Neural progenitor cell (in vitro differentiated cells): ENCODE data around the gene SMIM15. TPM values are rescaled to one million over a fixed set of nuclear protein-coding genes. Genes with fewer than 3 reads are reported as not detected.

Experiments
- DNase-seq: peaks from one replicate; pipeline ENCODE4 v3.0.0-alpha.2; 2016; ENCODE audit warnings: low spot score
- H2AFZ ChIP-seq: fragments of 200-600 bp; sonication (generic); replicated peaks from 2 replicates; pipeline ENCODE4 v1.6.1; 2016; ENCODE audit warnings: antibody characterized with exemption
- H3F3A ChIP-seq: fragments of 200-600 bp; sonication (generic); 2 replicates; pipeline ENCODE4 v1.6.1; 2016; ENCODE audit warnings: antibody characterized with exemption, low read depth
- H3K27ac ChIP-seq: fragments of 200-600 bp; sonication (generic); 2 replicates; pipeline ENCODE4 v1.5.1; 2016; ENCODE audit warnings: mild to moderate bottlenecking
- H3K27me3 ChIP-seq: fragments of 200-600 bp; sonication (generic); 2 replicates; pipeline ENCODE4 v1.6.1; 2016; ENCODE audit warnings: mild to moderate bottlenecking, moderate library complexity
- H3K36me3 ChIP-seq: fragments of 200-600 bp; sonication (generic); 2 replicates; pipeline ENCODE4 v1.5.1; 2016
- H3K4me1 ChIP-seq: fragments of 200-600 bp; sonication (generic); 2 replicates; pipeline ENCODE4 v1.6.1; 2016; ENCODE audit warnings: mixed run types
- H3K4me2 ChIP-seq: fragments of 200-600 bp; sonication (generic); 2 replicates; pipeline ENCODE4 v1.6.1; 2016
- H3K4me3 ChIP-seq: fragments of 200-600 bp; sonication (generic); 2 replicates; pipeline ENCODE4 v1.5.1; 2016
- H3K79me2 ChIP-seq: fragments of 200-600 bp; sonication (generic); 2 replicates; pipeline ENCODE4 v1.6.1; 2016; ENCODE audit warnings: low read depth
- H3K9ac ChIP-seq: fragments of 200-600 bp; sonication (generic); 2 replicates; pipeline ENCODE4 v1.6.1; 2016
- H3K9me3 ChIP-seq: fragments of 200-600 bp; sonication (generic); 2 replicates; pipeline ENCODE4 v1.5.1; 2016; ENCODE audit warnings: low read depth
- H4K20me1 ChIP-seq: fragments of 200-600 bp; sonication (generic); 2 replicates; pipeline ENCODE4 v1.6.1; 2016; ENCODE audit warnings: low read depth
- H3K27ac Mint-ChIP-seq: 3 replicates; pipeline ENCODE4 v1.8.0; 2021; ENCODE audit warnings: mixed read lengths
- H3K27me3 Mint-ChIP-seq: 2 replicates; pipeline ENCODE4 v1.8.0; 2022; ENCODE audit warnings: low read depth, mild to moderate bottlenecking, inconsistent platforms, moderate library complexity, mixed read lengths; ENCODE audit not compliant: insufficient read depth
- H3K36me3 Mint-ChIP-seq: 3 replicates; pipeline ENCODE4 v1.8.0; 2021; ENCODE audit warnings: mixed read lengths
- H3K4me1 Mint-ChIP-seq: 3 replicates; pipeline ENCODE4 v1.8.0; 2021; ENCODE audit warnings: mixed read lengths
- H3K4me3 Mint-ChIP-seq: 3 replicates; pipeline ENCODE4 v1.8.0; 2021; ENCODE audit warnings: mild to moderate bottlenecking, moderate library complexity, mixed read lengths
- H3K9me3 Mint-ChIP-seq: 3 replicates; pipeline ENCODE4 v1.8.0; 2020; ENCODE audit warnings: mixed read lengths
- EZH2 ChIP-seq: fragments of 200-600 bp; sonication (generic); IDR thresholded peaks from 2 replicates; pipeline ENCODE4 v1.6.1; 2017; ENCODE audit warnings: antibody characterized with exemption, mild to moderate bottlenecking, moderate library complexity
- EZH2phosphoT487 ChIP-seq: fragments of 200-600 bp; sonication (generic); IDR thresholded peaks from 2 replicates; pipeline ENCODE4 v1.6.1; 2017; ENCODE audit warnings: antibody characterized with exemption
- total RNA-seq: library from RNA; depleted of rRNA; stranded (reverse); fragments of >200 nt; gene quantifications from 2 replicates; pipeline ENCODE4 v1.2.3, GENCODE V29; 2015; ENCODE audit warnings: low replicate concordance
- TF ChIP-seq, protein P1 (sequence below): fragments of 200-600 bp; sonication (generic); IDR thresholded peaks from 2 replicates; pipeline ENCODE4 v1.5.1; 2017; ENCODE audit warnings: antibody characterized with exemption, mild to moderate bottlenecking

SMIM15 gene
- total RNA-seq, 1 donor from 2014 or later = 40.9 TPM

DNA sequence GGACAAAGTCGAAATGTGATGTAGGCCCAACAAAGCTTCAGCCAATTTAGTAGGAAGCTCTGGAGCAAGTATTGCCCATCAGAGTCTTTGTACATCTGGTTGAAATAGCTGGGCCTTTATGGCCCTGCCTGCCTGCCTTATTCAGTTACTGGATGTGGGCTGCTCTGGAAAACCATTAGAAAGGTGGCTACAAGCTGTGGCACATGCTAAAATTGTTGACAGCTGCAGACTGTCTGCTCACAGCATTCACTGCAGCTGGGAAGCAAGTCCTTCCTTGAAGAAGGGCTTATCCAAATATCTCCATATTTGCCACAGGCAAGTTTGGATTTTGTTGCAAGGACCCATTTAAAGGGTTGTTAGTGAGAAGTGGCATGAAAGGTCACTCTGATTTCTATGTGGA is 24.4 kb downstream of the SMIM15 start:
- no peaks in the 10 kb centered on the region for H3K36me3 ChIP-seq
- no peak for DNase-seq
- peaks cover 7% of the 10 kb centered on the region for H3F3A ChIP-seq
- no peaks in the 10 kb centered on the region for H3K27me3 Mint-ChIP-seq
- H4K20me1 ChIP-seq = no peaks in the 10 kb centered on the region
- H3K27ac ChIP-seq = no peak overlapping the region
- no peaks in the 10 kb centered on the region for H3K27me3 ChIP-seq
- no peak for TF ChIP-seq EZH2phosphoT487
- TF ChIP-seq, protein P1, sequence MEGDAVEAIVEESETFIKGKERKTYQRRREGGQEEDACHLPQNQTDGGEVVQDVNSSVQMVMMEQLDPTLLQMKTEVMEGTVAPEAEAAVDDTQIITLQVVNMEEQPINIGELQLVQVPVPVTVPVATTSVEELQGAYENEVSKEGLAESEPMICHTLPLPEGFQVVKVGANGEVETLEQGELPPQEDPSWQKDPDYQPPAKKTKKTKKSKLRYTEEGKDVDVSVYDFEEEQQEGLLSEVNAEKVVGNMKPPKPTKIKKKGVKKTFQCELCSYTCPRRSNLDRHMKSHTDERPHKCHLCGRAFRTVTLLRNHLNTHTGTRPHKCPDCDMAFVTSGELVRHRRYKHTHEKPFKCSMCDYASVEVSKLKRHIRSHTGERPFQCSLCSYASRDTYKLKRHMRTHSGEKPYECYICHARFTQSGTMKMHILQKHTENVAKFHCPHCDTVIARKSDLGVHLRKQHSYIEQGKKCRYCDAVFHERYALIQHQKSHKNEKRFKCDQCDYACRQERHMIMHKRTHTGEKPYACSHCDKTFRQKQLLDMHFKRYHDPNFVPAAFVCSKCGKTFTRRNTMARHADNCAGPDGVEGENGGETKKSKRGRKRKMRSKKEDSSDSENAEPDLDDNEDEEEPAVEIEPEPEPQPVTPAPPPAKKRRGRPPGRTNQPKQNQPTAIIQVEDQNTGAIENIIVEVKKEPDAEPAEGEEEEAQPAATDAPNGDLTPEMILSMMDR = no peak
- no peak overlapping the region for H3K9ac ChIP-seq
- peaks cover 20% of the 10 kb centered on the region for H3K4me1 ChIP-seq
- H3K4me1 Mint-ChIP-seq = peaks cover 8% of the 10 kb centered on the region
- no peak overlapping the region for H2AFZ ChIP-seq
- no peaks in the 10 kb centered on the region for H3K9me3 Mint-ChIP-seq
- H3K4me2 ChIP-seq = no peak overlapping the region
- no peaks in the 10 kb centered on the region for H3K79me2 ChIP-seq
- H3K9me3 ChIP-seq = no peaks in the 10 kb centered on the region
- no peak overlapping the region for H3K4me3 ChIP-seq
- no peak overlapping the region for H3K4me3 Mint-ChIP-seq
- no peaks in the 10 kb centered on the region for H3K36me3 Mint-ChIP-seq
- no peak overlapping the region for H3K27ac Mint-ChIP-seq

DNA sequence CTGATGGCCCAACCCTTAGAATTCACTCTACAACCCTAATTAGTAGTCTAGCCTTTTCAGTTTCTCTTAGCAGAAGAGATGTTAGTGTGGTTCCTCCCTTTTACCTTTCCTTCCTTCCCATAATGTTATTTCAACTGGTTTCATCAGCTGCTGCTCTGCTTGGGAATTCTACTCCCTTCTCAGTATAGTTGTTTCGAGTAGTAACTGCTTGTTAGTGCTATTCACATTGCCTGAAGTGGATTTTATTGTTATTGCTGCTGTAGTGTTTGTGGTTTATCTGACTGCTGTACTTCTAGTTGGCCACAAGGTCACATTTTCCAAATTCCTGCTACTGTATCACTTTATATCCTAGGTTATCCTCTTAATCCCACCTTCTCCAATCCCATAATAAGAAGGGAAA is 29.7 kb downstream of the SMIM15 start:
- DNase-seq = peak; percentile 9
- Mint-ChIP-seq H3K36me3 (no peaks in the 10 kb centered on the region), H3K27me3 (no peaks in the 10 kb centered on the region), H3K9me3 (no peaks in the 10 kb centered on the region), H3K4me3 (no peak overlapping the region), H3K4me1 (no peaks in the 10 kb centered on the region), H3K27ac (no peak overlapping the region)
- Histone ChIP-seq H3K9me3 (no peaks in the 10 kb centered on the region), H3K36me3 (no peaks in the 10 kb centered on the region), H4K20me1 (no peaks in the 10 kb centered on the region), H2AFZ (no peak overlapping the region), H3K4me2 (no peak overlapping the region), H3K79me2 (no peaks in the 10 kb centered on the region), H3K4me1 (peaks cover 8% of the 10 kb centered on the region), H3K27ac (no peak overlapping the region), H3K9ac (no peak overlapping the region), H3K27me3 (no peaks in the 10 kb centered on the region), H3F3A (no peaks in the 10 kb centered on the region), H3K4me3 (no peak overlapping the region)
- TF ChIP-seq, protein P1 = peak; percentile 26
- no peak for TF ChIP-seq EZH2

DNA sequence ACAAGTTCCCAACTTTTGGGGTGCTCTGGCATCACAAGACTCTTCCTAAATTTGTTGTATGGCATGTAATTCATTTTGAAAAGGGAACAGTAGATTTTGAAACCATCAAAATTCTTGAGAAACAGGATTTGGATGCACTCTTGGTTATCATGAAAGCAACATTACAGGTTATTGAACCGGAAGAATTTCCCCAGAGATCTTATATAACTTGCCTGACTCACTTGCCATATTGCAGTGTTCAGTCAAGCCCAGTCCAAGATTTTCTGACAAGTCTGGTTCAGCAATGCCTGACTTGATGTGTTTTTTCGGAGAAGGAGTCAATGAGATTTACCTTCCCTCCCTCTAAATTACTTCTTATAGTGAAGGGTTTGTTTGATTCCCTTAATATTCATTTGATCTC is 32.0 kb downstream of the SMIM15 start:
- H2AFZ ChIP-seq = no peak overlapping the region
- no peaks in the 10 kb centered on the region for H4K20me1 ChIP-seq
- H3K9me3 ChIP-seq = no peaks in the 10 kb centered on the region
- H3K4me3 Mint-ChIP-seq = no peak overlapping the region
- H3K9me3 Mint-ChIP-seq = no peaks in the 10 kb centered on the region
- no peaks in the 10 kb centered on the region for H3F3A ChIP-seq
- H3K9ac ChIP-seq = no peak overlapping the region
- H3K36me3 Mint-ChIP-seq = peaks cover 2% of the 10 kb centered on the region
- DNase-seq = no peak
- no peaks in the 10 kb centered on the region for H3K27me3 Mint-ChIP-seq
- no peak overlapping the region for H3K4me3 ChIP-seq
- H3K4me1 Mint-ChIP-seq = no peaks in the 10 kb centered on the region
- H3K4me2 ChIP-seq = no peak overlapping the region
- TF ChIP-seq, protein P1 = no peak
- TF ChIP-seq EZH2 (no peak), EZH2phosphoT487 (no peak)
- no peaks in the 10 kb centered on the region for H3K36me3 ChIP-seq
- peaks cover 8% of the 10 kb centered on the region for H3K4me1 ChIP-seq
- H3K79me2 ChIP-seq = no peaks in the 10 kb centered on the region
- no peak overlapping the region for H3K27ac Mint-ChIP-seq
- H3K27ac ChIP-seq = no peak overlapping the region
- H3K27me3 ChIP-seq = no peaks in the 10 kb centered on the region

DNA sequence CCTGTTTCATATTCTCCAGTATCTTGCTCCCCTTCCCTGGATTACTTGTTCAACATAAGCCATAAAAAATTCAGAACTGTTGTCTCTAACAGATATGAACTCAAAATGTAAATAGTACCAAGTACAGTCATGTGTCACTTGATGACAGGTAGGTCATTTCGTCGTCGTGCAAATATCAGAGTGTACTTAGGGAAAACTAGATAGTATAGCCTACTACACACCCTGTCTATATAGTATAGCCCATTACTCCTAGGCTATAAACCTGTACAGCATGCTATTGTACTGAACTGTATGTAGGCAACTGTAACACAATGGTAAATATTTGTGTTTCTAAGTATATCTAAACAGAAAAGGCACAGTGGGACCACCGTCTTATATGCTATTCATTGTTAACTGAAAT is 39.1 kb downstream of the SMIM15 start:
- Mint-ChIP-seq H3K36me3 (peaks cover 2% of the 10 kb centered on the region), H3K27ac (no peak overlapping the region), H3K9me3 (no peaks in the 10 kb centered on the region), H3K27me3 (no peaks in the 10 kb centered on the region), H3K4me1 (no peaks in the 10 kb centered on the region), H3K4me3 (no peak overlapping the region)
- Histone ChIP-seq H3K4me2 (no peak overlapping the region), H3K9ac (no peak overlapping the region), H3K27me3 (no peaks in the 10 kb centered on the region), H4K20me1 (no peaks in the 10 kb centered on the region), H3K36me3 (no peaks in the 10 kb centered on the region), H3K27ac (no peak overlapping the region), H3K79me2 (no peaks in the 10 kb centered on the region), H3K4me1 (no peaks in the 10 kb centered on the region), H2AFZ (no peak overlapping the region), H3F3A (no peaks in the 10 kb centered on the region), H3K9me3 (no peaks in the 10 kb centered on the region), H3K4me3 (no peak overlapping the region)
- no peak for DNase-seq
- TF ChIP-seq, protein P1 = no peak
- TF ChIP-seq EZH2phosphoT487 = no peak
- TF ChIP-seq EZH2 = no peak
